ENCODE data around the gene CCNL2.
"Not testable (repeated sequence)": the region's sequence is repeated elsewhere in the genome, so short reads cannot be mapped to it uniquely, and the experiment has no call there.

The CCNL2 gene

GRCh38 chr1:1432274-1432950 lies 33.3 kb upstream of the CCNL2 start:
- DNase-seq (ENCODE audit: low read depth) = no peak

- no peak for DNase-seq (ENCODE audit: low read depth)
Measured at GRCh38 chr1:1431845-1432273, 32.7 kb upstream of the CCNL2 start.

GRCh38 chr1:1430992-1431844 lies 32.1 kb upstream of the CCNL2 start:
- DNase-seq (ENCODE audit: low read depth) = no peak

GRCh38 chr1:1430114-1430982 lies 31.2 kb upstream of the CCNL2 start:
- no peak for DNase-seq (ENCODE audit: low read depth)

GRCh38 chr1:1429671-1430073 lies 30.5 kb upstream of the CCNL2 start:
- no peak for DNase-seq (ENCODE audit: low read depth)

- DNase-seq (ENCODE audit: low read depth) = not testable (repeated sequence)
Measured at GRCh38 chr1:1428967-1429366, 29.8 kb upstream of the CCNL2 start.

- no peak for DNase-seq (ENCODE audit: low read depth)
Measured at GRCh38 chr1:1428174-1428573, 29.0 kb upstream of the CCNL2 start.

GRCh38 chr1:1427820-1428148 lies 28.6 kb upstream of the CCNL2 start:
- DNase-seq (ENCODE audit: low read depth) = no peak

GRCh38 chr1:1427106-1427819 lies 28.1 kb upstream of the CCNL2 start:
- DNase-seq (ENCODE audit: low read depth) = no peak

GRCh38 chr1:1426496-1427105 lies 27.5 kb upstream of the CCNL2 start:
- no peak for DNase-seq (ENCODE audit: low read depth)

- no peak for DNase-seq (ENCODE audit: low read depth)
Measured at GRCh38 chr1:1425753-1426495, 26.8 kb upstream of the CCNL2 start.

GRCh38 chr1:1425426-1425752 lies 26.3 kb upstream of the CCNL2 start:
- DNase-seq (ENCODE audit: low read depth) = no peak

GRCh38 chr1:1424707-1425106 lies 25.6 kb upstream of the CCNL2 start:
- no peak for DNase-seq (ENCODE audit: low read depth)

- no peak for DNase-seq (ENCODE audit: low read depth)
Measured at GRCh38 chr1:1423245-1423597, 24.1 kb upstream of the CCNL2 start.

GRCh38 chr1:1422465-1423244 lies 23.5 kb upstream of the CCNL2 start:
- DNase-seq (ENCODE audit: low read depth) = no peak

- DNase-seq (ENCODE audit: low read depth) = no peak
Measured at GRCh38 chr1:1421907-1422464, 22.9 kb upstream of the CCNL2 start.

GRCh38 chr1:1421147-1421906 lies 22.2 kb upstream of the CCNL2 start, which contains the start of gene ANKRD65:
ANKRD65 (minus strand) TSS chr1:1421276; CDS start chr1:1421005, 271 bp downstream.
- DNase-seq (ENCODE audit: low read depth) = no peak

GRCh38 chr1:1420654-1421141 lies 21.6 kb upstream of the CCNL2 start:
- no peak for DNase-seq (ENCODE audit: low read depth)
